ENCODE data around the gene ST7.

GRCh38 chr7:117094457-117094856 is 141.2 kb downstream of the ST7 start:
- TF ChIP-seq, protein P1, sequence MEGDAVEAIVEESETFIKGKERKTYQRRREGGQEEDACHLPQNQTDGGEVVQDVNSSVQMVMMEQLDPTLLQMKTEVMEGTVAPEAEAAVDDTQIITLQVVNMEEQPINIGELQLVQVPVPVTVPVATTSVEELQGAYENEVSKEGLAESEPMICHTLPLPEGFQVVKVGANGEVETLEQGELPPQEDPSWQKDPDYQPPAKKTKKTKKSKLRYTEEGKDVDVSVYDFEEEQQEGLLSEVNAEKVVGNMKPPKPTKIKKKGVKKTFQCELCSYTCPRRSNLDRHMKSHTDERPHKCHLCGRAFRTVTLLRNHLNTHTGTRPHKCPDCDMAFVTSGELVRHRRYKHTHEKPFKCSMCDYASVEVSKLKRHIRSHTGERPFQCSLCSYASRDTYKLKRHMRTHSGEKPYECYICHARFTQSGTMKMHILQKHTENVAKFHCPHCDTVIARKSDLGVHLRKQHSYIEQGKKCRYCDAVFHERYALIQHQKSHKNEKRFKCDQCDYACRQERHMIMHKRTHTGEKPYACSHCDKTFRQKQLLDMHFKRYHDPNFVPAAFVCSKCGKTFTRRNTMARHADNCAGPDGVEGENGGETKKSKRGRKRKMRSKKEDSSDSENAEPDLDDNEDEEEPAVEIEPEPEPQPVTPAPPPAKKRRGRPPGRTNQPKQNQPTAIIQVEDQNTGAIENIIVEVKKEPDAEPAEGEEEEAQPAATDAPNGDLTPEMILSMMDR (IDR thresholded peaks at IDR 0.05; ENCODE audit: extremely low read depth in 1 of 2, insufficient read depth in 1 of 2, low read depth in 1 of 2, low read length in 2 of 2): no peak
- TF ChIP-seq, protein P2, sequence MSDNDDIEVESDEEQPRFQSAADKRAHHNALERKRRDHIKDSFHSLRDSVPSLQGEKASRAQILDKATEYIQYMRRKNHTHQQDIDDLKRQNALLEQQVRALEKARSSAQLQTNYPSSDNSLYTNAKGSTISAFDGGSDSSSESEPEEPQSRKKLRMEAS (IDR thresholded peaks at IDR 0.05; ENCODE audit: insufficient read depth, insufficient read length): no peak
- TF ChIP-seq POLR2A (IDR thresholded peaks at IDR 0.05; ENCODE audit: low read depth, low read length): no peak
- no peak for TF ChIP-seq POLR2AphosphoS5 (IDR thresholded peaks at IDR 0.05; ENCODE audit: insufficient read depth, low read depth, low read length)

Measured in endothelial cell of umbilical vein (primary cell).